SH-SY5Y (cell line): ENCODE results near the gene PNO1.

Experiments used
- GATA2 ChIP-seq: IDR thresholded peaks from 2 replicates; pipeline ENCODE4 v1.6.1; 2011; ENCODE audit warnings: mild to moderate bottlenecking, low read depth, low read length
- GATA3 ChIP-seq: IDR thresholded peaks from 2 replicates; pipeline ENCODE4 v1.6.1; 2011; ENCODE audit warnings: low read depth, mild to moderate bottlenecking, low read length, moderate library complexity

GRCh38 chr2:68141875-68142274, 15.8 kb upstream of the PNO1 start:
- no peak for TF ChIP-seq GATA2
- TF ChIP-seq GATA3, result no peak
